Prostate gland (tissue), 2 donors: ENCODE data around the gene EPYC.

Source experiments
- CTCF ChIP-seq, 4 experiments: fragments of 200-600 bp in 2 of 4; fragments of 450-650 bp in 2 of 4; sonication (generic) in 2 of 4; IDR thresholded peaks; 1 replicate in 3 of 4; 2 replicates in 1 of 4; pipeline ENCODE4 v1.5.1; 2016 to 2019; ENCODE audit warnings: antibody characterized with exemption in 4 of 4, mild to moderate bottlenecking in 2 of 4, moderate library complexity in 2 of 4
- POLR2A ChIP-seq: fragments of 450-650 bp; IDR thresholded peaks from one replicate; pipeline ENCODE4 v1.6.1; 2016; ENCODE audit warnings: antibody characterized with exemption, mild to moderate bottlenecking
- POLR2AphosphoS5 ChIP-seq: sonication (generic); formaldehyde crosslinking; IDR thresholded peaks from one replicate; pipeline ENCODE4 v1.6.1; 2017; ENCODE audit warnings: antibody characterized with exemption

- TF ChIP-seq CTCF (IDR thresholded peaks at IDR 0.05) = no peak
- no peak for TF ChIP-seq POLR2A
- no peak for TF ChIP-seq POLR2AphosphoS5
Measured at GRCh38 chr12:90989686-90990111, 15.1 kb downstream of the EPYC start.
